GM12801 (cell line): ENCODE measurements around the gene PLS1.

Experiments used
- CTCF ChIP-seq: IDR thresholded peaks from one replicate; pipeline ENCODE4 v1.5.1; 2011; ENCODE audit warnings: control low read depth; ENCODE audit not compliant: insufficient read length; ENCODE audit errors: extremely low read depth

Gene PLS1

GRCh38 chr3:142588703-142589102 is 7.5 kb upstream of the PLS1 start:
- TF ChIP-seq CTCF, result no peak

- no peak for TF ChIP-seq CTCF
Measured at GRCh38 chr3:142595141-142595540, 1.1 kb upstream of the PLS1 start.

DNA sequence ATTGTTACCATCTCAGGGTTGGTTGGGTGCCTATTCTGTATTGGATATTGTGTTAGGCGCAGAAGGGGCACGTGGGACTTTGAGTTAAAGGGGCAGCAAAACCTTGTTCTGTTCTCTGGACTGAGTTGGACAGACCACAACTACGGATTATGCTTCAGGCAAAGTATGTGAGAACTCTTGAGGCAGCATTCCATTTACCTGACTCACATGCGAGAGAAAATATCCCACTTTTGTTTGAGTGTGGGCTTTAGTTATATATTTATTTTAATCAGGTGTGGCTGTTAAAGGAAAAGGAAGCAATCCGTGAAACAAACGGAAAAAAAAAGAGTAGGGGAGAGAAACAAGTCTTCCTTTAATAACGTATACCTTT is 627 bp upstream of the PLS1 start:
- TF ChIP-seq CTCF, result no peak

DNA sequence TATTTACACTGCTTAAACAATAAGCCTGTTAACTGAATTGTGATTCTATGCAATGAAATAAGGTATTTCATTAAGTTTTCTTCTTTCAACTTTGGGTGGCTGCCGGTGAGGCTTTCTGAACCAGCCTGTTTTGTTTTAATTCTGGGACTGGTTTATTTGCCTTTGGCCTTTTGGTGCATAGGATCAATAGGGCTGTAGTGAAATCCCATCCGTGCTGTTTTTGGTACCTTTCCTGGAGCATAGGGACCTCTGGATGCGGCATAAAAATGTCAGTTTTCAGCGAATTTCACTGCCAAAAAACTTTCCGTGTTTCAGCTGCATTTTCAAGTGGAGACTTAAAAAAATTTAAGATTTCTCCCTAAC is 514 bp downstream of the PLS1 start:
- no peak for TF ChIP-seq CTCF

GRCh38 chr3:142597906-142598305 is 1.7 kb downstream of the PLS1 start:
- no peak for TF ChIP-seq CTCF

GRCh38 chr3:142601713-142602112 is 5.5 kb downstream of the PLS1 start:
- TF ChIP-seq CTCF, result no peak

- no peak for TF ChIP-seq CTCF
Measured at GRCh38 chr3:142602619-142603385, 6.6 kb downstream of the PLS1 start.
